GM21723 (cell line): Measurements from ENCODE around the gene SPRY2.
"Not testable (repeated sequence)": the region's sequence is repeated elsewhere in the genome, so short reads cannot be mapped to it uniquely, and the experiment has no call there.

Experiments
- ATAC-seq: cut with Tn5 transposase; IDR thresholded peaks from one replicate; pipeline ENCODE4 v1.9.1; 2021; ENCODE audit warnings: mild to moderate bottlenecking, moderate library complexity; ENCODE audit not compliant: unreplicated experiment

SPRY2 gene

DNA sequence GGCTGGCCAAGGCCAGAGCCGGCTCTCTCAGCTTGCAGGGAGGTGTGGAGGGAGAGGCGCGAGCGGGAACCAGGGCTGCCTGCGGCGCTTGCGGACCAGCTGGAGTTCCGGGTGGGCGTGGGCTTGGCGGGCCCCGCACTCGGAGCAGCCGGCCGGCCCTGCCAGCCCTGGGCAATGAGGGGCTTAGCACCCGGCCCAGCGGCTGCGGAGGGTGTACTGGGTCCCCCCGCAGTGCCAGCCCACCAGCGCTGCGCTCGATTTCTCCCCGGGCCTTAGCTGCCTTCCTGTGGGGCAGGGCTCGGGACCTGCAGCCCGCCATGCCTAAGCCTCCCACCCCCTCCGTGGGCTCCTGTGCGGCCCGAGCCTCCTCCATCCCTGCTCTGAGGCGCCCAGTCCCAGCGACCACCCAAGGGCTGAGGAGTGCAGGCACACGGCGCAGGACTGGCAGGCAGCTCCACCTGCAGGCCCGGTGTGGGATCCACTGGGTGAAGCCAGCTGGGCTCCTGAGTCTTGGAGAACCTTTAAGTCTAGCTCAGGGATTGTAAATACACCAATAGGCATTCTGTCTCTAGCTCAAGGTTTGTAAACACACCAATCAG, 14.7 kb upstream of the SPRY2 start:
- ATAC-seq: not testable (repeated sequence)

DNA sequence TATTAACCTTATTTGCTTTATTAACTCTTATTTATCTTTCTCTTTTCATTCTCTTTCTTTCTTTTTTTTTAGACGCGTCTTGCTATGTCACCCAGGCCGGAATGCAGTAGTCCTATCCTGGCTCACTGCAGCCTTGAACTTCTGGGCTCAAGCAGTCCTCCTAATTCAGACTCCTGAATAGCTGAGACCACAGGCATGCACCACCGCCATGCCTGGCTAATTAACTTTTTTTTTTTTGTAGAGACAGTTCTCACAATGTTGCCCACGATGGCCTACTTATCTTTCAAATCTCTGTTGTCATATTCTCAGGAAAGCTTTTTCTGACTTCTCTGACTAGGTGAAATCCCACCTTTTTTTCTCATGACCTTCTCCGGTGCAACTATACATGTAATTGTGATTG, 7.8 kb upstream of the SPRY2 start:
- no peak for ATAC-seq

DNA sequence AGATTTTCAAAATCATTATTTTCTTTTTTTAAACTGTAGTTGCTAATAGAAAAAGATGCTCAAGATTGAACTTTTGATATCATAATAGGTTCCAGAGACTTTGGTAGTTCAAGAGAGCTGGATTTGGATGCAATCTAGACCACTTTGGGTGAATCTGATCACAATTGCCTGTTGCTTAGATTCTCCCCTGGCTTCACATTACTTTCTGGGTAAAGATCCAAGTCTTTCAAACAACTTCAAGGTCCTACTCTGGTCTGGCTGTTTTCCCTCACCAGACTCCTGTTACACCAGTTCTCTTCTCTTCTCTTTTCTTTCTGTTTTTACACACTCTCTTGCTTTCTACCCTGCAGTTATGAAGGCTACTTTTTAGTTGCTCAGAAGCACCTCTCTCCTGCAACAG, 7.4 kb upstream of the SPRY2 start:
- ATAC-seq: no peak

DNA sequence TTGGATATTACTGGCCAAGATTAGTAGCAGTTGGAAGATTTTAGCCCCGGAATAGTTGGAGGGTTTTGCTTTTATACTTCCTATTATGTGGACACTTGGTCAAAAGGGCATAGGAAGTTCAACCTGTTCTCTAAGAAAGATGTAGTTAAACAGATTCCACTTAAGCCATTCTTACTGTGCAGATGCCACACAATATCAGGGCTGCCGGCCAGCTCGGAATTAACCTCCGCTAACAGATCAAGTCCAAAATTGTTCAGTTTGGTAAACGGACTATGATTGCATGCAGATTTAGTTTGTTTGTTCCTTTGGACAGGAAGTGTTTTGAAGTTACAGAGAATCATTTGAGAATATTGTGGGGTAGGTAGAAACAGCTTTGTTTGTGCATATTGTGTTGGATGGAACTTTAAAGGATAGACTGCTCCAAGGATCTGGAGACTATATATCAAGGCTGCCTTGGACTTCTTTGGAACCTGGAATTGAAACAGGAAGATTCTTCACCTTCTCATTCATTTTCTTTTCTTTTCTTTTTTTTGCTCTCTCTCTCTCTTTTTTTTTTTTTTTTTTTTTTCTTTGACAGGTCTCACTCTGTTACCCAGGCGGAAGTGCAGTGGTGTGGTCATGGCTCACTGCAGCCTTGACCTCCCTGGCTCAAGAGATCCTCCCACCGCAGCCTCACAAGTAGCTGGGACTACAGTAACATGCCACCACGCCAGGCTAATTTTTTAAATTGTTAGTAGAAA, 5.0 kb upstream of the SPRY2 start:
- ATAC-seq: no peak

DNA sequence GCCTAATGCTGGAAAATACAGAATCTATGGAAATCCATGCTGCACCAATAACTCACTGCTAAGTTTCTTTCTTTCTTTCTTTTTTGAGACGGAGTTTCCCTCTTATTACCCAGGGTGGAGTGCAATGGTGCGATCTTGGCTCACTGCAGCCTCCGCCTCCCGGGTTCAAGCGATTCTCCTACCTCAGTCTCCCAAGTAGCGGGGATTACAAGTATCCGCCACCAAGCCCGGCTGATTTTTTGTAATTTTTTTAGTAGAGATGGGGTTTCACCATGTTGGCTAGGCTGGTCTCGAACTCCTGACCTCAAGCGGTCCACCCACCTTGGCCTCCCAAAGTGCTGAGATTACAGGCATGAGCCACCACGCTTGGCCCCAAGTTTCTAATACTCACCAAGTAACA, 3.1 kb upstream of the SPRY2 start:
- not testable (repeated sequence) for ATAC-seq

DNA sequence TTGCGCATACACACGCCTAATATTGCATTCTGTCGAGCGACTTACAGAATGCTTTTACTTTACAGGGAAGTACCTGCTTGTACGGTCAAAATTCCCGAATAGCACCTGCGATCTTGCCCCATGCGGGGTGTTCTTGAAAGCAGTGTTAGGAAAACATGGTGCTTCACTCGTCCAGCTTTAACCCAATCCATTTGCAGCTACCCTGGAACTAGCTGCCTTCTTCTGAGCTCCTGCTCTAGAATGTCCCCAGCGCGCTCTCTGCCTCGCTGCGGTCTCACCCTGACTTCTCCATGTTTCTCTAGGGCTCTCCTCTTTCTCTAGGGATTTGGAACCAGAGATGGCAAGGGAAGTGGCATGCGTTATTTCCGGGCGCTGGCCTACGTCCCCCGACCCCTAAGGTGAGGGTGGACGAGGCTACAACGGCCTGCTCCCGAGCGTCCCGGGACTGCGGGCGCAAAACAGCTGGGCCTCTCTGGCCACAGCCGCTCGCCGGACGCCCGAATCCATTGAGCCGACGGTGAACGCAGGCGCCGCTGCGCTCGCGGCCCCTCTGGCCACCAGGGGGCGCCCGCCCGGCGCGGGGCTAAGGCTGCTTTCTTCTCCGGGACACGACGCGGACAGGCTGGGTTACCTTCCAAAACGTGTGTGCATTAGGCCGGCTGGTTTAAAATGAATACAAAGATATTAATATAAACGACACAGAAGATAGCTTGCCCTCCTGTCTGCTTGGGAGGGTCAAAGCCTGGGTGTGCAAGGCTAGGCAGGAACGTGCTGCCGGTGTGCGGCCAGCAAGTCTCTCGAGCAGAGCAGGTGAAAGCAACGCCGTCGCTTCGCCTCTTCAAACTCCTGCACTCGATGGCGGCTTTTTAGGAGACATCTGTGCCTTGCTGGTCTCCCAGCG, 1.8 kb upstream of the SPRY2 start:
- peak; percentile 64 for ATAC-seq

DNA sequence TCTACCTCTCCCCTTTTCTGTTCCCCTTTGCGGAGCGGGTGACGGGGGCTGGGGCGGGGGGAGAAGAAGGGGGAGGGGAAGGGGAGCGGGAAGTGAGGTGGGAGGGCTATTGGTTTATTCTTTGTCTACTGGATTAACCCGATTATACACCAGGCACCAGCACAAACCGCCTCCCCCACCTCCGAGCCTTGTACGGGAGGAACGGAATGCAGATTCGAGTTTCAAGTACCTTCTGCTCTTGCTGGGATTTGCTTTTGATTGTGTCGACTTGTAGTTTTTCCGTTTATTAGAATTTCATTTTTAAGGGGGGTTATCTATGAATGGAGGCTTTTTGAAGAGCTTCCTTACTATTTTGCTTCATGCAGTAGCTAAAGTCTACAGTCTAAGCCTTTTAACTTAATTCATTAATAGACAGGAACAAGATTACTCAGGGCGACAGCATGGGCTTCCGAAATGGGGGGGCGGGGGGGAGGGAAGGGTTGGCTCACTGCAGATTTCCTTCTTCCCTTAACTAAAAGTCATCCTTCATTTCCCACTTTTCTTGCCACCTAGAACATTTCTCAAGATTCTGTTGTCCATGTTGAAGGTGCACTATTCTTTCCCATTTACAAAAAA, 937 bp upstream of the SPRY2 start:
- ATAC-seq: no peak

DNA sequence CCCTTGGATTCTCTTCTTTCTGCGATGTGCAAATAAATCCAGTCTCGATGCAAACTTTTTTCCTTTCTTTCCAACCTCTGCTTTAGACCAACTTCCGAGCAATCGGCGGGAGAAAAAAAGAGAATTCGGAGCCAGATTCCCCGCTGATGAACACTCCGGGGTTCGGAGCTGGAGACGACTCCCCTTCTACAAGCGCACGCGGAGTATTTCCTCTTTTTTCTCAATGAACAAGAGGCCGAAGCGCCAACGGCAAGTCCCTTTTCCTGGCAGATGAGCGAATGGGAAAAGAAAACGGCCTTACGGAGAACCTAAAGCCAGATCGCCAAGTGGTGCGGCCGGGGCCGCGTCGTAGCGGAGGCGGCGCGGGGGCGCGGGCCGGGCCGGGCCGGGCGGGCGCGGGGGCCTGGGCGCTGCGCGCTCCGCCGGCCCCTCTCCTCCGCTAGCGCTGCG, 250 bp downstream of the SPRY2 start:
- ATAC-seq: peak; percentile 32

DNA sequence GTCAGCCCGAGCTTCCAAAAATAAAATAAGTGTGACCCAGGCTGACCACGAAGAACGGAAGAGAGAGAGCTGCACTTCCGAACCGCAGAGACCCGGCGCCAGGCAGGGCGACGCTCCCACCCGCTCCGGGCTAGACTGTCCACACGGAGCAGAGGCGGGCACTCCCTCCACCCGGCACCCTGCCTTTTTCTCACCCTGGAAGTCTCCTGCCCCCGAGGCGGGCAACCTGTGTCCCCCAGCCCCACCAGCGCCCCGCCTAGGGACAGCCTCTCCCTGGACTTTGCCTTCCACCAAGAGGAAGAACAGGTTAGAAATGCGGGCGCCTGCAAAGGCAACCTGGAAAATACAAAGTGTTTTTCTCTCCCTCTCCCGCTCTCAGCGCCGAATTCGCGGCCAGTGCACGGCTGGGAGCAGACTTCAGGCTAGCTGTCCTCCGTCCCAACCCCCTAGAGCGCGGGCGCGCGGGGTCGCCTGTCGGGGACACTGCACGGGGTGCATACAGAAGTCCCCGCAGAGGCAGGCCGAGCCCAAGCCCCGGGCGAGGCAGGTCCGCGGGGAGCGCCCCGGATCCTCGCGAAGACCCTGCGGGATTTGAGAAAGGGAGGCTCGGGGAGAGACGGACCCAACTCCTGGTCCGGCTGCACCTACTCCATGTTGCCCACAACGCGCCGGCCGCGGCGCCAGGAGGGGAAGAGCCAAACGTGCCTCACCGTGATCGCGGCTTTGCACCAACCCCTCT, 845 bp downstream of the SPRY2 start:
- no peak for ATAC-seq

DNA sequence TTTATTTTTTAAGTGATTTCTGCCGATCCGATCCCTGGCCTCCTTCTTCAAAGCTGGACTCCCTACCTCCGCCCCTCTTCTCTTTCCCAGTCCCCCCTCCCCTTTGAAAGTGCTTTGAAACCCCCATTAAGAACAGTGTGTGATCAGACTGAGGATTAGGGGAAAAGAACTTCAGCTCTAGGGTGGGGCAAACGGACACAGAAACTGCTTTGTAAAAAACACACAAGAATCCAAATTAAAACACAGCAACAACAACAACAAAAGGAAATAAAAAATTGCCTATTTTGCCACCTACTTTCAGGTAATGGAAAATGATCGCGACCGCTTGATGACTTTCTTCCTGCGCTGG, 1.4 kb downstream of the SPRY2 start:
- no peak for ATAC-seq

DNA sequence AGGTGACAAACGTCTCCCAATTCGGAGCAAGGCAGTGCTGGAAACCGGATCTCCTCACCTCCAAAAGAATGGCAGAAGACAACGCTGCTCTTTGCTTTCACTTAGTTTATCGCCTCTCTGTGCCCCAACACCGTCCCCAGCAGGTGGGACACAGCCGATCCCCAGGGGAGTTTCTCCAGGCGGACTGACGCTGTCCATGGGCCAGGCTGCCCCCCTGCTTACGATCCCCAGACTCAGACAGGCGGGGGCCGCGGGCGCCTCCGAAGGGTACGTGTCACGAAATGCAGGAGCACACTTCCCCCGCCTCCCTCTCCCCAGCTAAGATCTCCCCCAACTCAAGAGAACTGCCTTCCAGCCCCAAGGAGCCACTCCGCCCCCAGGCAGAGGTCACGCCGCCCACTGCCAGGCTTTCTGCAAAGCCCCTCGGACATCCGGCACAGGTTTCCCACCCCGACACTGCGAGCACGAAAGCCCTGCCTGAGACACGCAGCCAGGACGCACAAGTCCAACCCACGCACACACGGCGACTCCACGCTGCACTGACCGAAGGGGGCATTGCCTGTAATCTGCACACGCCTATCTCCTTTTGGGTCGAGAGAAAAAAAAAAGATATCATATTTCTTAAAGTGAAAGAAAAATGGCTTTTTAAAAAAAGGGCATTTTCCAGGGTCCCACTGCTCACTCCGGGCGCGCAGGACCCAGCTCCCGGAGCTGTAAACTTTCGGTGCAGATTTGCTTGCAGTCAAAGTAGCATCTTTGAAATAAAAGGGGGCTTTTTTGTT, 2.0 kb downstream of the SPRY2 start:
- ATAC-seq: peak; percentile 20

DNA sequence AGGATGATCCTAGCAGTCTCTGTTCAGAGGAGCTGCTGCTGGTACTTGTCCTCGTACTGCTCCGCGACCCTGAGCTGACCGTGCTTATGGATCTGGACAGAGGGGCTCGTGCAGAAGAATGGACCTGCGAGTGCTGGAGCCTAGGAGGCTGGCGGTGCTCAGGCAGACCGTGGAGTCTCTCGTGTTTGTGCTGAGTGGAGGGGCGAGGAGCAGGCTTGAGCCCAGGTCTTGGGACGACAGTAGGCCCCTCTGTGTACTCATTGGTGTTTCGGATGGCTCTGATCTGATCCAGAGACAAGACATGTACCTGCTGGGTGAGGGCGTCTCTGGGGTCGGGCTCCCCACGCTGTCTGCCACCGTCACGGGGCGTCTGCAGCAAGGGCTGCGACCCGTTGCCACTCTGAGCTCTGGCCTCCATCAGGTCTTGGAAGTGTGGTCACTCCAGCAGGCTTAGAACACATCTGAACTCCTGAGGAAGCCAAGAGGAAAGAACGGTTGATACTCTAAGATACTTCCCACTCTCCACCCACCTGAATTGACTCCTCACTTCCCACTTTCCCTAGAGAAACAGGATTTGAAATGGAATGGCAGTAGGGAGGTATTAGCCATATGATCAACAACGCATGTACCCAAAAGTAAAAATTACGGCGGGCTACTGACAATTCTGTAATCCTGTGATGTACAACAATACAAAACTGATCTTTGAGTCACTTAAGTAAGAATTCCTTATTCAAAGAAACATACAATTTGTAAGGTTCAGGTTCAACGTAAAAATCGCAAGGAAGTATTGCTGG, 3.4 kb downstream of the SPRY2 start:
- no peak for ATAC-seq

DNA sequence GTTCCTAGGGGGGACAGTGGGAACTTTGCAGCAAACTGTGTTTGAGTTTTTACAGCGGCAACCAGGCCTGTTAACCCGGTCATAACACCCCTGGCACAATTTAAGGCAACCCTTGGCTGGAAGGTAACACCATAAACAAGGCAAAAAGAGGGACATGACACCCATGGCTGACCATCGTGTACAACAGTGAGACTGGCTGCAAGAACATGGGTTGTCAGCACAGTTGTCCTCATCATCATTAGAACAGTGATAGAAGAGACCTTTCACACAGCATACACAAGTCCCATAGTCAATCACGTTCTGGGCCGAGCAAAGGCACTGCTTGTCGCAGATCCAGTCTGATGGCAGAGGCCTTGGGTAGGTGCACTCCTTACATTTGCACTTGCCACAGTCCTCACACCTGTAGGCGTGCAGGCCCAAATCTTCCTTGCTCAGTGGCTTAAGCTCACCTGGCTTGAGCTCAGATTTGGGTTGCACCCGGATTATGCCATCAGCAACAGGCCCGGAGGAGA, 4.1 kb downstream of the SPRY2 start:
- ATAC-seq: no peak

DNA sequence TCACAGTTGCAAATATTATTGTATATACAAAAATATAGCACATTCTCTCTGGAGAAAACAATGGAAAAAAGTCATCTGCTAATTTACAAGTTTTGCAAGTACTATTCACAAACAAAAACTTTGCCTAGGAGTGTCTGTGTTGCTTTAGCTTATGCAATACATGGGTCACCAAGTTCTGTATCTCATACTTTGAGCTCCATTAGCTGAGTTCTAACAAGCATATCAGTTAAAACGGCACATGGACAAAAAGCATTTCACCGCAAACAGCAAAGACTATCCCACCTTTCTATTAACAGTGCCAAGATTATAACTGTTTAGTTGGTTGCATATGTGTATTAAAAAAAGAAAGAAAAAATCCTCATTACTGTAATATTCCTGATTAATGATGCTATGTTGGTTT, 4.6 kb downstream of the SPRY2 start:
- ATAC-seq: no peak

DNA sequence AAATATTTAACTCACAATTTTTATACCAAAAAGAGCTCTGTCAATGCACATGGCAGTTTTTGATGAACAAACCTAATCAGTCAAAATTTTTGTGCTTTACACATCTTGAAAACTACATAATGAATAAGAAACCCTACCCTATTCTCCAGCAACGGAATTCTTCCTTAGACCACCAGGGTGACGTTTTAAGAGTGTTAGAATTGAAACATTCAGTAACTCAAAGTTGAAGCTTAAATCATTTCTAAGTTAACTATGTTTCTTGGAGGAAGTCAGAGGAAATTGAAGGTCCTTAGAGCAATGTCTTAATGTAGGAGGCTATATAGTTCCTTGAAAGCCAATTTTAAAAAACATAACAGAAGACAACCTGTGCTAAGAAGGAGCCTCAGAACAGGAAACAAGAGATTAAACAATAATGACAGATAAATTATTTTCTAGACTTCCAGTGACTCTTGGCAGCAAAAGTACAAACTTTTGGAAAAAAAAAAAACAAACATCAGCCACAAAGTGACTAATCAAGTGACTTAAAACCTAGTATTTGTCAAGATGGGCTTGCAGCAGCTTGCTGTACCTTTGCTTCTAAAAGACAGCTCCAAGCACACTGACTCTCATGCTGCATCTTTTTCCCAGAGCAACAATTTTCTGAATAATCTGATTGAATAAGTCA, 6.2 kb downstream of the SPRY2 start:
- ATAC-seq: no peak

DNA sequence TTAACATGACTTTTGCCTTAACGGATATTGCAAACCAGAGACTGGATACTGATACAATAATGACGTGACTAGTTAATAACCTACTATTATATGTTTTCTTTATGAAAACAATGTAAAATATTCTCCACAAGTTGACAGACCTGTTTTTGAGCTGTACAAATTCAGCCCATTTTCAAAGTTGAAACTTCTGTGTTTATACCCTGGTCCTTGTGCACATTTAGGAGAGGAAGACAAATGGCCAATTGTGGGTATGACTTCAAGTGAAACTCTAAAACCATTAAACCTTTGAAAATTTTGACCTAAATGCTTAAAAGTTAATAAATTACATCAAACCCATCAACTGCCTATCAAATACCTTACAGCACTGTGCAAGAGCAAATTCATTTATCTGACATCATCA, 8.9 kb downstream of the SPRY2 start:
- ATAC-seq: no peak

DNA sequence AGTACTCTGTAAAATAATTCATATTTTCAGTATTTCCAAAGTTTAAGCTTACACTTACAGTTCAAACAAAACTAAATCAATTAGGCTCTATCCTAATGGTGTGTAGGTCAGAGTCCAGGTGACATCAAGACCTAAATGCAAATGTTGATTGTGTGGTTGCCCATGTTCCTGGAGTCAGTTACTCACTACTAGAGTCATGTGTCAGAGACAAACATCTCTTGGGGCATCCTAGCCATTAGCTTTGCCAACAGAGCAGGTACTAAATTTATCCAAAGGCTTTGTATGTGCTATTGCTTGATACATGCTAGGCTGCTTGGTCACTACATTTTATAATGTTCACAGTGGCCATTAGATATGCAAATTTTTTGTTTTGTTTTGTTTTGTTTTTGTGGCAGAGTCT, 11.7 kb downstream of the SPRY2 start:
- ATAC-seq: no peak

DNA sequence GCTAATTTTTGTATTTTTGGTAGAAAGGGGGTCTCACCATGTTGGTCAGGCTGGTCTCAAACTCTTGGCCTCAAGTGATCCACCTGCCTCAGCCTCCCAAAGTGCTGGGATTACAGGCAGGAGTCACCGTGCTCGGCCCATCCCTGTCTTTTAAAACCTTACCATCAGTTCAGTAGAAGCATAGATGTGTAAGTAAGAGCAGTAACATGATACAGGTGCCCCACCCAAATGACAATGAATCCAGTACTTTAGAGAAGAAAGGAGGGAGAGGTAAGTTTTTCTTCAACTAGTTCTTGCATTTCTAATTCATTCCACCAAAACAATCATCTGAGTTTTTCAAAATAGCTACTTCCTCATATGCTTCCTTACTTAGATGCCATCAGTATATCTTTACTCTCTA, 21.9 kb downstream of the SPRY2 start:
- ATAC-seq: no peak
